NCI-H2107 (cell line): ENCODE results near the gene FOXP3.

ENCODE experiments used
- DNase-seq: peaks from one replicate; lab custom pipeline; 2025; lab: John Stamatoyannopoulos, UW

FOXP3 gene

GRCh38 chrX:49214416-49214815 is 50.1 kb downstream of the FOXP3 start:
- no peak for DNase-seq

- DNase-seq, result no peak
Measured at GRCh38 chrX:49212861-49213260, 51.6 kb downstream of the FOXP3 start.

GRCh38 chrX:49212209-49212608 is 52.3 kb downstream of the FOXP3 start:
- DNase-seq, result no peak

GRCh38 chrX:49211074-49211473 is 53.4 kb downstream of the FOXP3 start:
- no peak for DNase-seq

- DNase-seq, result no peak
Measured at GRCh38 chrX:49210406-49210805, 54.1 kb downstream of the FOXP3 start.

GRCh38 chrX:49209434-49210251 is 54.9 kb downstream of the FOXP3 start:
- DNase-seq, result no peak

GRCh38 chrX:49208399-49208798 is 56.1 kb downstream of the FOXP3 start:
- no peak for DNase-seq

- DNase-seq, result no peak
Measured at GRCh38 chrX:49206543-49206942, 58.0 kb downstream of the FOXP3 start.

GRCh38 chrX:49205443-49205842 is 59.1 kb downstream of the FOXP3 start:
- DNase-seq, result no peak

GRCh38 chrX:49204709-49205108 is 59.8 kb downstream of the FOXP3 start:
- DNase-seq, result no peak

GRCh38 chrX:49204017-49204416 is 60.5 kb downstream of the FOXP3 start:
- no peak for DNase-seq

GRCh38 chrX:49203536-49203935 is 61.0 kb downstream of the FOXP3 start:
- no peak for DNase-seq

GRCh38 chrX:49202022-49202421 is 62.5 kb downstream of the FOXP3 start:
- DNase-seq, result no peak
